Measurements from ENCODE around the gene PDE8B.

Gene PDE8B

GRCh38 chr5:77210091-77210963, at the start of gene PDE8B:
Gene PDE8B (plus strand): TSS chr5:77210680. CDS start chr5:77210926, 246 bp downstream.
- TF ChIP-seq, protein P1, sequence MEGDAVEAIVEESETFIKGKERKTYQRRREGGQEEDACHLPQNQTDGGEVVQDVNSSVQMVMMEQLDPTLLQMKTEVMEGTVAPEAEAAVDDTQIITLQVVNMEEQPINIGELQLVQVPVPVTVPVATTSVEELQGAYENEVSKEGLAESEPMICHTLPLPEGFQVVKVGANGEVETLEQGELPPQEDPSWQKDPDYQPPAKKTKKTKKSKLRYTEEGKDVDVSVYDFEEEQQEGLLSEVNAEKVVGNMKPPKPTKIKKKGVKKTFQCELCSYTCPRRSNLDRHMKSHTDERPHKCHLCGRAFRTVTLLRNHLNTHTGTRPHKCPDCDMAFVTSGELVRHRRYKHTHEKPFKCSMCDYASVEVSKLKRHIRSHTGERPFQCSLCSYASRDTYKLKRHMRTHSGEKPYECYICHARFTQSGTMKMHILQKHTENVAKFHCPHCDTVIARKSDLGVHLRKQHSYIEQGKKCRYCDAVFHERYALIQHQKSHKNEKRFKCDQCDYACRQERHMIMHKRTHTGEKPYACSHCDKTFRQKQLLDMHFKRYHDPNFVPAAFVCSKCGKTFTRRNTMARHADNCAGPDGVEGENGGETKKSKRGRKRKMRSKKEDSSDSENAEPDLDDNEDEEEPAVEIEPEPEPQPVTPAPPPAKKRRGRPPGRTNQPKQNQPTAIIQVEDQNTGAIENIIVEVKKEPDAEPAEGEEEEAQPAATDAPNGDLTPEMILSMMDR (IDR thresholded peaks at IDR 0.05; ENCODE audit: low read depth, low read length), result no peak
- H3K4me3 ChIP-seq (ENCODE audit: low read depth, low read length), result 0 out of 2 replicates have a peak within 1 kb of the TSS, but pooled peaks have one; percentile 17

- TF ChIP-seq, protein P1 (IDR thresholded peaks at IDR 0.05; ENCODE audit: low read depth, low read length), result no peak
- H3K4me3 ChIP-seq (ENCODE audit: low read depth, low read length), result no peak overlapping the region
Measured at GRCh38 chr5:77163453-77163852, 47.0 kb upstream of the PDE8B start.

DNA sequence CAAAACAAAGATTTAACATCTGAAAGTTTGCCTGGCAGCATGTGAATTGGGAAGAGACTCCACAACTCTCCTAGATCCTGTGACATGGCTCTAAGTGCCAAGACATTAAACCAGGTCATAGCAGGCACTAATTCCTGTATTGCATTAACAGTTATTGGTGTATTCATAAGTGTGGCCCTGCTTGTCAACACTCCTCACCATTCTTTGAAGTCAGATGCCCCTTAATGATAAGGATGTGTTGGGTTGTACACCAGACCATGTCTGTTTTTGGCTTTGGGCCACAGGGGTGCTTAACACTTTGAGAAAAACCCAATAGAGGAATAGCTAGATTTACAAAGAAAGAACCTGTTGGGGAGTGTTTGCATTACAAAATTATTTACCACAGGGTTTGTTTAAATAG, 43.4 kb upstream of the PDE8B start:
- TF ChIP-seq, protein P1 (IDR thresholded peaks at IDR 0.05; ENCODE audit: low read depth, low read length), result no peak

DNA sequence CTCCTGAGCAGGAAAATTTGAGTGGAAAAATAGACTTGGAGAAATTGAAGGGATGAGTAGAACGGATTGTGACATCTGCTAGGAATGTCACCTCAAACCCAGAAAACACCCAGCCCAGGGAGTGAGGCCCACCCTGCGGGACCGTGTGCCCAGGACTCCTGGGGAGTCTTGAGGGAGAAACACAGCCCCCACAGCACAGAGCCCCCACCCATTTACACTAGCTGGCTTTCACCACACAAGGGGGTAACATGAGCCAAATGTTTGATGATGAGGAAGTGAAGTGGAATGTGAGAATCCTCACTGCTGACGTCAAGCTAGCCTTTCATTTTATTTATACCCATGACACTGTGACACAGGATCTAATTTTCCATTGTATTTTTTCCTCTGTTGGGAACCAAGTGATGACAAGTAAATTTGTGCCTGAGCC, 42.8 kb upstream of the PDE8B start:
- peak overlapping the region; percentile 41 for H3K4me3 ChIP-seq (ENCODE audit: low read depth, low read length)
- TF ChIP-seq, protein P1 (IDR thresholded peaks at IDR 0.05; ENCODE audit: low read depth, low read length), result no peak

More for the DNA sequence above, 43.4 kb upstream of the PDE8B start:
- no peak overlapping the region for H3K4me3 ChIP-seq (ENCODE audit: low read depth, low read length)

DNA sequence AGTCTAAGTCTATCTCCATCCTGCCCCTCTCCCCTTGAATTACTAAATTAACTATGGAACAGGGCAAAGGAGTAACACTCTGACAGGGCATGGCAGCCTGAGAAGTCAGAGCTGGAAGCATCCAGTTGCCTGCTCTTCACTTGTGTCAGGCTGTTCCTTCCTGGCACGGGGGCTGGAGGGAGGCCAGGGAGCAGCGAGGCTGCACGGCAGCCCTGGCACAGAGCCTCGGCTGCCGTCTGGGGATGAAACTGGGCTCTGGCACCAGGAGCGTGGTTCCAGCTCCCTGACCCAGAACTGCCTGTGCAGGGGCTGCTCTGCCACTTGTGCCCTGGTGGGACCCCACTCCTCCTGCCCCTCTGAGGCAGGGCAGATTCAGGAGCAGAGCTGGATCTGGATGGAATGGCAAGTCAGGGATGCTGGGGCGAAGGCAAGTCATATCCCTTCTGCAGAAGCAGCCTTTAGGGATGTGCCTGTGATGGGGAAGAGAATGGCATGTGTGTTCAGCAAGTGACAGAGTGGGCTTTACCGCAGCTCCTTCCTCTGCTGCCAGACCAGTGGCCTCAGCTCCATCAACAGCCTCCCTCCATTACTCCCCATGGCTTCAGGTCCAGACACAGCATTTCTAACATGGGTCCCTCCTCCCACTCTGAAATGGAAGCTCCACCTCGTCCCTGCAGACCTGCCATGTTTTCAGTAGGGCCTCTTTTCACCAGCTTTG, 42.2 kb upstream of the PDE8B start:
- H3K4me3 ChIP-seq (ENCODE audit: low read depth, low read length), result peak overlapping the region; percentile 41
- TF ChIP-seq, protein P1 (IDR thresholded peaks at IDR 0.05; ENCODE audit: low read depth, low read length), result no peak

GRCh38 chr5:77168879-77169244, 41.6 kb upstream of the PDE8B start:
- TF ChIP-seq, protein P1 (IDR thresholded peaks at IDR 0.05; ENCODE audit: low read depth, low read length), result no peak
- no peak overlapping the region for H3K4me3 ChIP-seq (ENCODE audit: low read depth, low read length)
